GM23338 (cell line): ENCODE measurements around the gene JAGN1. TPM values are rescaled to one million over a fixed set of nuclear protein-coding genes. Genes with fewer than 3 reads are reported as not detected.

Experiments
- ATAC-seq: fragments of 200-7000 bp; cut with Tn5 transposase; 3 replicates; pipeline ENCODE4 v1.9.1; 2020
- DNase-seq: peaks from one replicate; pipeline ENCODE4 v3.0.0-alpha.2; 2015; ENCODE audit warnings: low spot score
- H2AFZ ChIP-seq: fragments of 200-600 bp; sonication (generic); 2 replicates; pipeline ENCODE4 v1.8.0; 2016; ENCODE audit warnings: antibody characterized with exemption, mild to moderate bottlenecking, moderate library complexity
- H3F3A ChIP-seq: fragments of 200-600 bp; sonication (generic); replicated peaks from 2 replicates; pipeline ENCODE4 v1.8.0; 2017; ENCODE audit warnings: antibody characterized with exemption, mixed run types, low read depth
- H3K27ac ChIP-seq: fragments of 200-600 bp; sonication (generic); 2 replicates; pipeline ENCODE4 v1.6.1; 2016; ENCODE audit warnings: low read depth
- H3K27me3 ChIP-seq: fragments of 200-600 bp; sonication (generic); 2 replicates; pipeline ENCODE4 v1.8.0; 2016; ENCODE audit warnings: mild to moderate bottlenecking, mixed run types, moderate library complexity; ENCODE audit not compliant: insufficient read depth
- H3K36me3 ChIP-seq: fragments of 200-600 bp; sonication (generic); 2 replicates; pipeline ENCODE4 v1.8.0; 2016; ENCODE audit warnings: mild to moderate bottlenecking; ENCODE audit not compliant: insufficient read depth
- H3K4me1 ChIP-seq: fragments of 200-600 bp; sonication (generic); 2 replicates; pipeline ENCODE4 v1.8.0; 2016; ENCODE audit warnings: mild to moderate bottlenecking, moderate library complexity; ENCODE audit not compliant: insufficient read depth
- H3K4me2 ChIP-seq: fragments of 200-600 bp; sonication (generic); 2 replicates; pipeline ENCODE4 v1.7.1; 2017; ENCODE audit warnings: mixed run types
- H3K4me3 ChIP-seq: fragments of 200-600 bp; sonication (generic); 2 replicates; pipeline ENCODE4 v1.6.1; 2016; ENCODE audit warnings: mixed run types
- H3K79me2 ChIP-seq: fragments of 200-600 bp; sonication (generic); replicated peaks from 2 replicates; pipeline ENCODE4 v1.8.0; 2017; ENCODE audit warnings: mild to moderate bottlenecking; ENCODE audit not compliant: insufficient read depth
- H3K9me2 ChIP-seq: fragments of 200-600 bp; sonication (generic); 2 replicates; pipeline ENCODE4 v1.8.0; 2017; ENCODE audit not compliant: insufficient read depth
- H4K20me1 ChIP-seq: fragments of 200-600 bp; sonication (generic); replicated peaks from 2 replicates; pipeline ENCODE4 v1.8.0; 2017; ENCODE audit warnings: mild to moderate bottlenecking; ENCODE audit not compliant: insufficient read depth
- H3K27ac Mint-ChIP-seq: 2 replicates; pipeline ENCODE4 v1.8.0; 2020; ENCODE audit warnings: inconsistent platforms, mild to moderate bottlenecking, moderate library complexity, mixed read lengths
- H3K27me3 Mint-ChIP-seq: 3 replicates; pipeline ENCODE4 v1.8.0; 2022; ENCODE audit warnings: low read depth, mild to moderate bottlenecking, moderate library complexity, mixed read lengths, inconsistent platforms; ENCODE audit not compliant: insufficient read depth, poor library complexity
- H3K36me3 Mint-ChIP-seq: 3 replicates; pipeline ENCODE4 v1.8.0; 2021; ENCODE audit warnings: low read depth, mild to moderate bottlenecking, inconsistent platforms, moderate library complexity, mixed read lengths
- H3K4me1 Mint-ChIP-seq: 3 replicates; pipeline ENCODE4 v1.8.0; 2020; ENCODE audit warnings: mild to moderate bottlenecking, inconsistent platforms, mixed read lengths
- H3K4me3 Mint-ChIP-seq: 3 replicates; pipeline ENCODE4 v1.8.0; 2021; ENCODE audit warnings: moderate library complexity, mild to moderate bottlenecking, inconsistent platforms, mixed read lengths
- H3K9me3 Mint-ChIP-seq: 3 replicates; pipeline ENCODE4 v1.8.0; 2020; ENCODE audit warnings: moderate library complexity, mild to moderate bottlenecking, inconsistent platforms, mixed read lengths
- CREB1 ChIP-seq: fragments of 250-450 bp; sonication (Bioruptor Pico); IDR thresholded peaks from 2 replicates; pipeline ENCODE4 v1.5.0; 2020; ENCODE audit warnings: low read depth, mild to moderate bottlenecking, moderate library complexity
- CTCF ChIP-seq, 2 experiments: fragments of 200-600 bp in 1 of 2; sonication (generic) in 1 of 2; conservative IDR thresholded peaks; 2 replicates each; pipeline versions ENCODE4 v1.5.1 to v1.6.1; 2016 to 2017; ENCODE audit warnings: antibody characterized with exemption in 2 of 2, low read depth in 2 of 2, mild to moderate bottlenecking in 2 of 2, moderate library complexity in 1 of 2
- ETS1 ChIP-seq: IDR thresholded peaks from 2 replicates; pipeline ENCODE4 v1.6.1; 2016; ENCODE audit warnings: antibody characterized with exemption
- EZH2 ChIP-seq: fragments of 200-600 bp; sonication (generic); IDR thresholded peaks from one replicate; pipeline ENCODE4 v1.8.0; 2017; ENCODE audit warnings: antibody characterized with exemption, mild to moderate bottlenecking, low read depth; ENCODE audit not compliant: unreplicated experiment
- EZH2phosphoT487 ChIP-seq: fragments of 200-600 bp; sonication (generic); IDR thresholded peaks from one replicate; pipeline ENCODE4 v1.8.1; 2018; ENCODE audit warnings: antibody characterized with exemption; ENCODE audit not compliant: unreplicated experiment
- NANOG ChIP-seq: IDR thresholded peaks from 2 replicates; pipeline ENCODE4 v1.6.1; 2016; ENCODE audit warnings: antibody characterized with exemption, borderline replicate concordance
- POLR2AphosphoS5 ChIP-seq: IDR thresholded peaks from 2 replicates; pipeline ENCODE4 v1.6.1; 2016; ENCODE audit warnings: antibody characterized with exemption, low read depth
- REST ChIP-seq: IDR thresholded peaks from one replicate; pipeline ENCODE4 v1.6.1; 2018; ENCODE audit warnings: antibody characterized with exemption; ENCODE audit not compliant: unreplicated experiment
- STAT1 ChIP-seq: IDR thresholded peaks from one replicate; pipeline ENCODE4 v1.6.1; 2016; ENCODE audit warnings: antibody characterized with exemption; ENCODE audit not compliant: unreplicated experiment
- ZNF114 ChIP-seq: fragments of 250-450 bp; sonication (Bioruptor Pico); IDR thresholded peaks from 2 replicates; pipeline ENCODE4 v1.5.0; 2020; ENCODE audit warnings: mild to moderate bottlenecking, moderate library complexity
- ZNF331 ChIP-seq: fragments of 250-450 bp; sonication (Bioruptor Pico); IDR thresholded peaks from 2 replicates; pipeline ENCODE4 v1.5.0; 2020; ENCODE audit warnings: low read depth, mild to moderate bottlenecking, moderate library complexity
- ZNF462 ChIP-seq: fragments of 250-450 bp; sonication (Bioruptor Pico); IDR thresholded peaks from 2 replicates; pipeline ENCODE4 v1.5.0; 2020; ENCODE audit warnings: mild to moderate bottlenecking, moderate library complexity
- polyA plus RNA-seq: library from polyadenylated mRNA; unstranded; fragments of >200 nt; fragmentation: Nextera tagmentation; extraction: Ambion mirVana; gene quantifications from 2 replicates; pipeline ENCODE4 v1.2.1, GENCODE V29; 2016
- total RNA-seq: library from RNA; depleted of rRNA; stranded (reverse); fragments of >200 nt; shearing (Covaris generic); gene quantifications from 2 replicates; pipeline ENCODE4 v1.2.3, GENCODE V29; 2014

JAGN1 gene
- total and polyA plus RNA-seq, 2 experiments from 2014 or later = 22.5 to 32.0 TPM

- H3K4me3 ChIP-seq = peak overlapping the region; percentile 60
- H3K36me3 ChIP-seq = no peaks in the 10 kb centered on the region
- H3K27me3 ChIP-seq = 0 out of 2 replicates have a peak, but pooled peaks cover 2% of the 10 kb centered on the region
- H4K20me1 ChIP-seq = no peaks in the 10 kb centered on the region
- H3K4me1 Mint-ChIP-seq = peaks cover 25% of the 10 kb centered on the region
- peaks cover 11% of the 10 kb centered on the region for H3K27me3 Mint-ChIP-seq
- H3K79me2 ChIP-seq = no peaks in the 10 kb centered on the region
- H3K4me2 ChIP-seq = peak overlapping the region; percentile 88
- H3K27ac ChIP-seq = no peak overlapping the region
- peak overlapping the region; percentile 98 for H2AFZ ChIP-seq
- no peaks in the 10 kb centered on the region for H3K9me3 Mint-ChIP-seq
- H3K4me3 Mint-ChIP-seq = peak overlapping the region; percentile 66
- no peaks in the 10 kb centered on the region for H3K9me2 ChIP-seq
- H3K27ac Mint-ChIP-seq = no peak overlapping the region
- H3F3A ChIP-seq = no peaks in the 10 kb centered on the region
- peak; percentile 93 for ATAC-seq
- H3K4me1 ChIP-seq = peaks cover 3% of the 10 kb centered on the region; the same call in 1 of the 2 replicates
- DNase-seq = peak; percentile 84
- H3K36me3 Mint-ChIP-seq = no peaks in the 10 kb centered on the region
- TF ChIP-seq CTCF (conservative IDR thresholded peaks at IDR 0.05; ENCODE audit: low read depth in 2 of 2) = peak; percentile 28 to 54; a peak in 3 of 4 replicates
- TF ChIP-seq EZH2 = no peak
- TF ChIP-seq ZNF462 (CRISPR knock-in tag) = no peak
- TF ChIP-seq ZNF331 (CRISPR knock-in tag) = no peak
- no peak for TF ChIP-seq EZH2phosphoT487
- TF ChIP-seq CREB1 = no peak
- TF ChIP-seq STAT1 = no peak
- TF ChIP-seq NANOG = no peak
- no peak for TF ChIP-seq REST
- peak; percentile 45; the same call in 1 of the 2 replicates for TF ChIP-seq POLR2AphosphoS5
- TF ChIP-seq ZNF114 (CRISPR knock-in tag) = no peak
- no peak for TF ChIP-seq ETS1
These were observed 27.9 kb upstream of the JAGN1 start for GRCh38 chr3:9862391-9863057.
